ENCODE measurements around the gene ACBD4.

The ACBD4 gene

DNA sequence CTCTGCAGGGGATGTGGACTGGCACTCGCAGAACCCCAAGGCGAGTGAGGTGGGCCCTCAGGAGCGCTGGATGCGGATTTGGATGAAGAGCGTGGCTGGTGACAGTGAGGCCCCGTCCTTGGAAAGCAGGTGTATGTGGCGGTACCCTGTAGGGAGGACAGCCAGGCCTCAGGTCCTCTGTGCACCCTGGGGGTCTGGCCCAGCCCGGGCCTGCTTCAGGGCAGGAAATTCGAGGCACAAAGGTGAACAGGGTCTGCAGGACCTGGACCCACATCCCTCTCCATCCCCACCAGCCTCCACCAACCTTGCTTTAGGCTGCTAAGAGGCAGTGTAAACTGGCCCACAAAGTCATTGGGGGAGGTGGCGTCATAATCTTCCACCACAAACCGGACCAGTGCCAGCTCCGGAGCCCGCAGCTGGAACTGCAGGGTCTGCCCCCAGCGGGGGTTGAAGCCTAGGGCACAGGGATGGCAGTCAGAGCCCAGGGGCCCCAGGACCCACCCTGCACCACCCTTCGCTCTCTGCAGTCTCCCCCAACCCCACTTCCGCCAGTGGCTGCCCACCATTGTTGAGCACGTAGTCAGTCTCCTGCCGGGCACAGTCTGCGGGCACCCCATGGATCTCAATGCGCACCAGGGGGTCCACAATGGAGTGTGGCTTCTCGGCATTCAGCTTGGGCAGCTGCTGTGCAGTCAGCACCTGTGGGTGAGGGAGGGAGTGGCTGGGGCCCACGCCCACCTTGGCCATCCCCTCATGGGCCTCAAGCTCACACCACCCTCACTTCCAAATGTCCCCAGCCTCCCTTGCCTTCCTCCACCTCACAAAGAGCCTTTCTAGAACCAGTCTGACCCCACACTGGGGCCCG lies 22.7 kb upstream of the ACBD4 start:
- Histone ChIP-seq H3K4me3 (replicated peaks; ENCODE audit: insufficient read depth, low read length) (no peak overlapping the region), H3K27me3 (ENCODE audit: insufficient read depth, poor library complexity, severe bottlenecking) (no peaks in the 10 kb centered on the region), H3K27ac (replicated peaks) (no peak overlapping the region)
- no peak for DNase-seq (ENCODE audit: low read depth in 1 of 2, low spot score in 1 of 2)
- TF ChIP-seq, protein P1, sequence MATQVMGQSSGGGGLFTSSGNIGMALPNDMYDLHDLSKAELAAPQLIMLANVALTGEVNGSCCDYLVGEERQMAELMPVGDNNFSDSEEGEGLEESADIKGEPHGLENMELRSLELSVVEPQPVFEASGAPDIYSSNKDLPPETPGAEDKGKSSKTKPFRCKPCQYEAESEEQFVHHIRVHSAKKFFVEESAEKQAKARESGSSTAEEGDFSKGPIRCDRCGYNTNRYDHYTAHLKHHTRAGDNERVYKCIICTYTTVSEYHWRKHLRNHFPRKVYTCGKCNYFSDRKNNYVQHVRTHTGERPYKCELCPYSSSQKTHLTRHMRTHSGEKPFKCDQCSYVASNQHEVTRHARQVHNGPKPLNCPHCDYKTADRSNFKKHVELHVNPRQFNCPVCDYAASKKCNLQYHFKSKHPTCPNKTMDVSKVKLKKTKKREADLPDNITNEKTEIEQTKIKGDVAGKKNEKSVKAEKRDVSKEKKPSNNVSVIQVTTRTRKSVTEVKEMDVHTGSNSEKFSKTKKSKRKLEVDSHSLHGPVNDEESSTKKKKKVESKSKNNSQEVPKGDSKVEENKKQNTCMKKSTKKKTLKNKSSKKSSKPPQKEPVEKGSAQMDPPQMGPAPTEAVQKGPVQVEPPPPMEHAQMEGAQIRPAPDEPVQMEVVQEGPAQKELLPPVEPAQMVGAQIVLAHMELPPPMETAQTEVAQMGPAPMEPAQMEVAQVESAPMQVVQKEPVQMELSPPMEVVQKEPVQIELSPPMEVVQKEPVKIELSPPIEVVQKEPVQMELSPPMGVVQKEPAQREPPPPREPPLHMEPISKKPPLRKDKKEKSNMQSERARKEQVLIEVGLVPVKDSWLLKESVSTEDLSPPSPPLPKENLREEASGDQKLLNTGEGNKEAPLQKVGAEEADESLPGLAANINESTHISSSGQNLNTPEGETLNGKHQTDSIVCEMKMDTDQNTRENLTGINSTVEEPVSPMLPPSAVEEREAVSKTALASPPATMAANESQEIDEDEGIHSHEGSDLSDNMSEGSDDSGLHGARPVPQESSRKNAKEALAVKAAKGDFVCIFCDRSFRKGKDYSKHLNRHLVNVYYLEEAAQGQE (IDR thresholded peaks at IDR 0.05; ENCODE audit: insufficient replicate concordance, low read depth), result no peak
- TF ChIP-seq GABPA (IDR thresholded peaks at IDR 0.05; ENCODE audit: low read depth) (no peak), POLR2AphosphoS5 (IDR thresholded peaks at IDR 0.05; ENCODE audit: low read depth) (no peak), SPI1 (IDR thresholded peaks at IDR 0.05; ENCODE audit: borderline replicate concordance, low read depth) (no peak)
- TF ChIP-seq, protein P2, sequence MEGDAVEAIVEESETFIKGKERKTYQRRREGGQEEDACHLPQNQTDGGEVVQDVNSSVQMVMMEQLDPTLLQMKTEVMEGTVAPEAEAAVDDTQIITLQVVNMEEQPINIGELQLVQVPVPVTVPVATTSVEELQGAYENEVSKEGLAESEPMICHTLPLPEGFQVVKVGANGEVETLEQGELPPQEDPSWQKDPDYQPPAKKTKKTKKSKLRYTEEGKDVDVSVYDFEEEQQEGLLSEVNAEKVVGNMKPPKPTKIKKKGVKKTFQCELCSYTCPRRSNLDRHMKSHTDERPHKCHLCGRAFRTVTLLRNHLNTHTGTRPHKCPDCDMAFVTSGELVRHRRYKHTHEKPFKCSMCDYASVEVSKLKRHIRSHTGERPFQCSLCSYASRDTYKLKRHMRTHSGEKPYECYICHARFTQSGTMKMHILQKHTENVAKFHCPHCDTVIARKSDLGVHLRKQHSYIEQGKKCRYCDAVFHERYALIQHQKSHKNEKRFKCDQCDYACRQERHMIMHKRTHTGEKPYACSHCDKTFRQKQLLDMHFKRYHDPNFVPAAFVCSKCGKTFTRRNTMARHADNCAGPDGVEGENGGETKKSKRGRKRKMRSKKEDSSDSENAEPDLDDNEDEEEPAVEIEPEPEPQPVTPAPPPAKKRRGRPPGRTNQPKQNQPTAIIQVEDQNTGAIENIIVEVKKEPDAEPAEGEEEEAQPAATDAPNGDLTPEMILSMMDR (IDR thresholded peaks at IDR 0.05; ENCODE audit: insufficient read depth, low read length), result no peak

DNA sequence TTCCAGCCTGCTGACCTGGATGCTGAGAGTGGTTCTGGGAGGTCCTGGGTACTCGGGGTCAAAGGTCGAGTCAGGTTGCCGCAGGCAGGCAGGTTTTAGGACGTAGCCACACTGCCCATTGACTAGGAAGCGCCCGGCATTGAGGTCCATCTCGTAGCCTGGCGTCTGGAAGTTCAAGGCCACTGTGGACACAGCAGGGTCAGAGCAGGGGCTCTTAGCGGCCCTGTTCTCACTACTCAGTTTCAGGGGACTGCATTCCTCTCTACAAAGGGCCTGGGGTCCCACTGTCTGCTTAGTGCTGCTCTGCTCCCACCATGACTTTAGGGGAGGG lies 22.1 kb upstream of the ACBD4 start:
- Histone ChIP-seq H3K4me3 (replicated peaks; ENCODE audit: insufficient read depth, low read length) (no peak overlapping the region), H3K27me3 (ENCODE audit: insufficient read depth, poor library complexity, severe bottlenecking) (no peaks in the 10 kb centered on the region), H3K27ac (replicated peaks) (no peak overlapping the region)
- DNase-seq (ENCODE audit: low read depth in 1 of 2, low spot score in 1 of 2), result no peak
- TF ChIP-seq SPI1 (IDR thresholded peaks at IDR 0.05; ENCODE audit: borderline replicate concordance, low read depth) (no peak), POLR2AphosphoS5 (IDR thresholded peaks at IDR 0.05; ENCODE audit: low read depth) (no peak)

DNA sequence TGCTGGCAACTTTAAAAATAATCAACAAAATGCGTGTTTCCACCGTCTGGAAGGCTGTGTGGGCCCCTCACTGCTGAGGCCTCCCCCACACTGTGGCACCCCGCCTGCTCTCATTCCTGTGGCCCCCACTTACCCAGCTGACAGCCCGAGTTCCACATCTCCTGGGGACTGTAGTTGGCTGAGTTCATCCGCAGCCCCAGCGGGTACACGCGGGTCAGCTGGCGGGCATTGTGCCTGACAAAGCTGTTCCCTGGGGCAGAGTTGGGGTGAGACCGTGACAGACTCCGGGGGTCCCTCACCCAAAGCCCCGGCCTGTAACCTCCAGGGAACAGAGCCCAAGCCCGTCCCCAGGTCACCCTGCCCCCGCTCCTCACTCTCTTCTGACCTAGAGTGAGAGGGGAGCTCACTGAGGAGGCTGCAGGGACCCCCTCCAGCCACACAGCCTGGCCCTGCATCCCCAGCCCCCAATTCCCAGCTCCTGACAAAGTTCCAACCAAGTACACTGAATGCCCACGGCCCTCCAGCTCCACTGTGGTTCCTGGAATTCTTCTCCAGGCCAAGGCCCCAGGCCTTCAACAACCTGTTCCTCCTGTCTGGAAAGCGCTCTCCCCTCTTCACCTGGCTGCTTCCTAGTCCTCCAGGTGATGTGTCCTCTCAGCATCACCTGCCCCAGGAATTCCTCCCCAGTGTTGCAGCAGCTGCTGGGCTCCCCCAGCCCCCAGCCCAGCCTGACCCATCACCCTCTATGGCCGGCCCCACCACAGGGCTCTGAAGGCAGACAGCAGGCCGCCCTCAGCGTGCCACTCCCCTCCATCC lies 21.2 kb upstream of the ACBD4 start:
- TF ChIP-seq, protein P2 (IDR thresholded peaks at IDR 0.05; ENCODE audit: insufficient read depth, low read length), result no peak
- TF ChIP-seq, protein P1 (IDR thresholded peaks at IDR 0.05; ENCODE audit: insufficient replicate concordance, low read depth), result no peak
- no peak for TF ChIP-seq GABPA (IDR thresholded peaks at IDR 0.05; ENCODE audit: low read depth)
- TF ChIP-seq POLR2AphosphoS5 (IDR thresholded peaks at IDR 0.05; ENCODE audit: low read depth), result no peak
- TF ChIP-seq SPI1 (IDR thresholded peaks at IDR 0.05; ENCODE audit: borderline replicate concordance, low read depth), result no peak
- no peak overlapping the region for H3K4me3 ChIP-seq (replicated peaks; ENCODE audit: insufficient read depth, low read length)
- H3K27ac ChIP-seq (replicated peaks), result no peak overlapping the region
- no peak for DNase-seq (ENCODE audit: low read depth in 1 of 2, low spot score in 1 of 2)
- no peaks in the 10 kb centered on the region for H3K27me3 ChIP-seq (ENCODE audit: insufficient read depth, poor library complexity, severe bottlenecking)

DNA sequence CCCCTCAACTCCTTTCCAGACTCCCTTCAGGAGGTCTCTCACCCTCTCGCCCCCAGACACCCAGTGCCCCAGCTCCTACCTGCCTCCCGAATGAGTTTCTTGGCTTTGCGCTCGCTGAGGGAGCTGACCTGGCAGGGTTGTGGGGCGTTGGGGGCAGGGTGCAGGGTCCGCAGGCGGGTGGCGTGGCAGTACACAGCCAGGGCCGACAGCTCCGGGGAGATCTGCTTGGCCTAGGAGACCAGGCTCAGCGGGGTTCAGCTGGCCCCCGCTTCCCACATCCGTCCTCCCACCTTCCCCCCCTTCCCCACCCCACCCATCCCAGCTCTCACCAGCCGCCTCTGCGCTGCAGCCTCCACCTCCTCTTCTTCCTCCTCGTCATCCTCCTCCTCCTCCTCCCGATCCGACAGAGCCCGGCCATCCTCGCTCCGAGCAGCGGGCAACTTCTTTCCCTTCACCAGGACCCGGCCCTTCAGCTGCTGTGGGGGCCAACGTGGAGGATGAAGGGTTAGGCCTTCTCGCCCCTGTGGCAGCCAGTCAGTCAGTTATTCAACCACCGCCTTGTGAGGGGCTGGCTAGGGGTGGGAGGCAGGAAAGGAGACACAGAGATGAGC lies 20.4 kb upstream of the ACBD4 start:
- DNase-seq (ENCODE audit: low read depth in 1 of 2, low spot score in 1 of 2), result no peak
- Histone ChIP-seq H3K4me3 (replicated peaks; ENCODE audit: insufficient read depth, low read length) (no peak overlapping the region), H3K27me3 (ENCODE audit: insufficient read depth, poor library complexity, severe bottlenecking) (no peaks in the 10 kb centered on the region), H3K27ac (replicated peaks) (no peak overlapping the region)
- no peak for TF ChIP-seq GABPA (IDR thresholded peaks at IDR 0.05; ENCODE audit: low read depth)
- TF ChIP-seq SPI1 (IDR thresholded peaks at IDR 0.05; ENCODE audit: borderline replicate concordance, low read depth), result no peak
- TF ChIP-seq, protein P1 (IDR thresholded peaks at IDR 0.05; ENCODE audit: insufficient replicate concordance, low read depth), result no peak
- TF ChIP-seq, protein P2 (IDR thresholded peaks at IDR 0.05; ENCODE audit: insufficient read depth, low read length), result no peak
- TF ChIP-seq POLR2AphosphoS5 (IDR thresholded peaks at IDR 0.05; ENCODE audit: low read depth), result no peak
